SK-N-SH (cell line): ENCODE data around the gene DEAF1.

ENCODE experiments used
- EZH2phosphoT487 ChIP-seq: fragments of 200-600 bp; sonication (generic); IDR thresholded peaks from 2 replicates; pipeline ENCODE4 v1.6.1; 2017; ENCODE audit warnings: low read depth, mixed run types, mild to moderate bottlenecking, antibody characterized with exemption, moderate library complexity, borderline replicate concordance
- MXI1 ChIP-seq: IDR thresholded peaks from 2 replicates; pipeline ENCODE4 v1.6.1; 2012; ENCODE audit warnings: mild to moderate bottlenecking, low read depth, low read length, improper control_type of control experiment
- REST ChIP-seq: IDR thresholded peaks from 2 replicates; pipeline ENCODE4 v1.6.1; 2012; ENCODE audit warnings: mild to moderate bottlenecking, low read depth, low read length, moderate library complexity
- USF2 ChIP-seq: fragments of 150-350 bp; IDR thresholded peaks from 2 replicates; pipeline ENCODE4 v1.6.1; 2017; ENCODE audit warnings: antibody characterized with exemption, low read length, low read depth, borderline replicate concordance

GRCh38 chr11:733072-733471 lies 38.0 kb upstream of the DEAF1 start:
- TF ChIP-seq EZH2phosphoT487 (no peak), MXI1 (no peak), REST (no peak), USF2 (no peak)
